ENCODE measurements around the gene PNMA6E.

DNA sequence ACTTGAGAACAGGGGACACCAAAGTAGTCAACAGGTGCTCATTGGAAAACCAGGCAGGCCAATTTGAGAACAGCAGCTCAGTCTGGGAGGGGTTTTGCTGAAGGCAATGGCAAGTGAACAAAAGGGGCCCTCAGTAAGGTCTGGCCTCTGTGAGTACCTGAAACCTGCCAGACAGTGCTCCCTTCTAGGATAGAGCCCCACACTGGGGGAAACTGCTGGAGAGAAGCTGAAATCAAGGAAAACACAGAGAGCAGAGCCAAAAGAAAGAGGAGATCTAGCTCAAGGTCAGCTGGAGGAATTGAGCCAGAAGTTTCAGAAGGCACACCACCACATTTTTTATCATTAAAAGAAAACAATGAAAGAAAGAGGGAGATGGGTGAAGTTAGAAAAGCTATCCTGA is 28.2 kb downstream of the PNMA6E start:
- TF ChIP-seq ZNF670 (tag by site-specific recombination; IDR thresholded peaks at IDR 0.05; ENCODE audit: low read depth) (no peak), TCF7L2 (IDR thresholded peaks at IDR 0.05; ENCODE audit: borderline replicate concordance, low read depth, low read length) (no peak), ZNF48 (tag by site-specific recombination; IDR thresholded peaks at IDR 0.05) (no peak), ZNF391 (tag by site-specific recombination; IDR thresholded peaks at IDR 0.05; ENCODE audit: borderline replicate concordance, low read depth) (no peak)
- TF ChIP-seq, protein P1, sequence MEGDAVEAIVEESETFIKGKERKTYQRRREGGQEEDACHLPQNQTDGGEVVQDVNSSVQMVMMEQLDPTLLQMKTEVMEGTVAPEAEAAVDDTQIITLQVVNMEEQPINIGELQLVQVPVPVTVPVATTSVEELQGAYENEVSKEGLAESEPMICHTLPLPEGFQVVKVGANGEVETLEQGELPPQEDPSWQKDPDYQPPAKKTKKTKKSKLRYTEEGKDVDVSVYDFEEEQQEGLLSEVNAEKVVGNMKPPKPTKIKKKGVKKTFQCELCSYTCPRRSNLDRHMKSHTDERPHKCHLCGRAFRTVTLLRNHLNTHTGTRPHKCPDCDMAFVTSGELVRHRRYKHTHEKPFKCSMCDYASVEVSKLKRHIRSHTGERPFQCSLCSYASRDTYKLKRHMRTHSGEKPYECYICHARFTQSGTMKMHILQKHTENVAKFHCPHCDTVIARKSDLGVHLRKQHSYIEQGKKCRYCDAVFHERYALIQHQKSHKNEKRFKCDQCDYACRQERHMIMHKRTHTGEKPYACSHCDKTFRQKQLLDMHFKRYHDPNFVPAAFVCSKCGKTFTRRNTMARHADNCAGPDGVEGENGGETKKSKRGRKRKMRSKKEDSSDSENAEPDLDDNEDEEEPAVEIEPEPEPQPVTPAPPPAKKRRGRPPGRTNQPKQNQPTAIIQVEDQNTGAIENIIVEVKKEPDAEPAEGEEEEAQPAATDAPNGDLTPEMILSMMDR (tag by site-specific recombination; IDR thresholded peaks at IDR 0.05): no peak
- TF ChIP-seq, protein P2, sequence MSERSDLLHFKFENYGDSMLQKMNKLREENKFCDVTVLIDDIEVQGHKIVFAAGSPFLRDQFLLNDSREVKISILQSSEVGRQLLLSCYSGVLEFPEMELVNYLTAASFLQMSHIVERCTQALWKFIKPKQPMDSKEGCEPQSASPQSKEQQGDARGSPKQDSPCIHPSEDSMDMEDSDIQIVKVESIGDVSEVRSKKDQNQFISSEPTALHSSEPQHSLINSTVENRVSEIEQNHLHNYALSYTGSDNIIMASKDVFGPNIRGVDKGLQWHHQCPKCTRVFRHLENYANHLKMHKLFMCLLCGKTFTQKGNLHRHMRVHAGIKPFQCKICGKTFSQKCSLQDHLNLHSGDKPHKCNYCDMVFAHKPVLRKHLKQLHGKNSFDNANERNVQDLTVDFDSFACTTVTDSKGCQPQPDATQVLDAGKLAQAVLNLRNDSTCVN (tag by site-specific recombination; optimal IDR thresholded peaks at IDR 0.05): no peak

Data from HEK293 (cell line).